ENCODE measurements around the gene NEK4.

DNA sequence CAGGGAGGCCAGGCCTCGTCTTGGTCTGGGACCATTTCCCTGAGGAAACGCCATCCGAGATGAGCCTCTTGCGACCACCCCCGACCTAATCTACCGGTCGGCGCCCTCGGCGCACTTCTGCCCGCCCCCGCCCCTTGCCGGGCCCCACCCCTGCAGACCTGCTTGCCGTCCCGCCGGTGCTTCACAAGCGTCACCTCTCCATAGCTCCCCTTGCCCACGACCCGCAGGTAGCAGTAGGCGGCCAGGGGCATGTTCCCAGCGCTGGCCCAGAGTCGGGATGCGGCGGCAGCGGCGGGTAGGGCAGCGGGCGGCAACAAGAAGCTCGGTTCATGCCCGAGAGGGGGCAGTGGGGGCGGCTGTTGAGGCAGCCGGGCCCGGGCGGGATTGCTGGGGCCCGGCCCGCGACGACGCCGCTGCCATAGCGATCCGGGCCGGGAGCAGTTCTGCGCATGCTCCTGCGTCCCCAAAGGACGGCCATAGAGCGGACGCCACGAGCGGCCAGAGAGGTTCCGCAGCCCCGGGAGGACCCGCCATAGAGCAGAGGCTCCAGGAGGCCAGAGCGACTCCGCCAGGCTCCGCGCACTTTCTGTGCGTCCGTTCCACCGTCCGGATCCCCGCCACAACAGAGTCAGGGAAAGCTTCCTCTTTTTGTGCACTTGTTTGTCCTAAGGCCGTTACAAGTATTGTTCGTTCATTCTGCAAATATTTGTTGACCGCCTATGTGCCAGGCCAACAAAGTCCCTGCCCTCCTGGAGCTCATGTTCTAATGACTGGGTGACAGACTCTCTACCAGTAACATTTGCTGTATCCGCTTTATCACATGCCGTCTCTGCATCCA lies at the start of gene NEK4:
- TF ChIP-seq, protein P1, sequence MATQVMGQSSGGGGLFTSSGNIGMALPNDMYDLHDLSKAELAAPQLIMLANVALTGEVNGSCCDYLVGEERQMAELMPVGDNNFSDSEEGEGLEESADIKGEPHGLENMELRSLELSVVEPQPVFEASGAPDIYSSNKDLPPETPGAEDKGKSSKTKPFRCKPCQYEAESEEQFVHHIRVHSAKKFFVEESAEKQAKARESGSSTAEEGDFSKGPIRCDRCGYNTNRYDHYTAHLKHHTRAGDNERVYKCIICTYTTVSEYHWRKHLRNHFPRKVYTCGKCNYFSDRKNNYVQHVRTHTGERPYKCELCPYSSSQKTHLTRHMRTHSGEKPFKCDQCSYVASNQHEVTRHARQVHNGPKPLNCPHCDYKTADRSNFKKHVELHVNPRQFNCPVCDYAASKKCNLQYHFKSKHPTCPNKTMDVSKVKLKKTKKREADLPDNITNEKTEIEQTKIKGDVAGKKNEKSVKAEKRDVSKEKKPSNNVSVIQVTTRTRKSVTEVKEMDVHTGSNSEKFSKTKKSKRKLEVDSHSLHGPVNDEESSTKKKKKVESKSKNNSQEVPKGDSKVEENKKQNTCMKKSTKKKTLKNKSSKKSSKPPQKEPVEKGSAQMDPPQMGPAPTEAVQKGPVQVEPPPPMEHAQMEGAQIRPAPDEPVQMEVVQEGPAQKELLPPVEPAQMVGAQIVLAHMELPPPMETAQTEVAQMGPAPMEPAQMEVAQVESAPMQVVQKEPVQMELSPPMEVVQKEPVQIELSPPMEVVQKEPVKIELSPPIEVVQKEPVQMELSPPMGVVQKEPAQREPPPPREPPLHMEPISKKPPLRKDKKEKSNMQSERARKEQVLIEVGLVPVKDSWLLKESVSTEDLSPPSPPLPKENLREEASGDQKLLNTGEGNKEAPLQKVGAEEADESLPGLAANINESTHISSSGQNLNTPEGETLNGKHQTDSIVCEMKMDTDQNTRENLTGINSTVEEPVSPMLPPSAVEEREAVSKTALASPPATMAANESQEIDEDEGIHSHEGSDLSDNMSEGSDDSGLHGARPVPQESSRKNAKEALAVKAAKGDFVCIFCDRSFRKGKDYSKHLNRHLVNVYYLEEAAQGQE (IDR thresholded peaks at IDR 0.05; ENCODE audit: low read depth, low read length) = 0 out of 2 replicates have a peak, but pooled peaks have one; percentile 10
- TF ChIP-seq TCF12 (IDR thresholded peaks at IDR 0.05; ENCODE audit: low read depth, low read length) (peak; percentile 43; the same call in 1 of the 2 replicates), CHD4 (IDR thresholded peaks at IDR 0.05) (no peak), SMARCA5 (IDR thresholded peaks at IDR 0.05) (peak; percentile 68), MAX (IDR thresholded peaks at IDR 0.05; ENCODE audit: low read depth, low read length) (no peak), RAD21 (IDR thresholded peaks at IDR 0.05; ENCODE audit: insufficient read depth, low read depth, low read length) (no peak), CTCF (IDR thresholded peaks at IDR 0.05 in 2 of 3, conservative IDR thresholded peaks at IDR 0.05 in 1 of 3; ENCODE audit: control insufficient read depth in 2 of 3, extremely low read depth in 1 of 3, insufficient read depth in 1 of 3, low read depth in 3 of 3, low read length in 3 of 3) (no peak), POLR2AphosphoS5 (IDR thresholded peaks at IDR 0.05; ENCODE audit: low read length) (peak; percentile 98), EP300 (IDR thresholded peaks at IDR 0.05; ENCODE audit: borderline replicate concordance in 1 of 2, control insufficient read depth in 1 of 2, low read depth in 2 of 2, low read length in 2 of 2) (0 out of 4 replicates have a peak, but pooled peaks of 1 of the 2 experiments have one; percentile 8), EZH2 (IDR thresholded peaks at IDR 0.05; ENCODE audit: borderline replicate concordance, control insufficient read depth, low read depth, low read length) (no peak)
- TF ChIP-seq, protein P2, sequence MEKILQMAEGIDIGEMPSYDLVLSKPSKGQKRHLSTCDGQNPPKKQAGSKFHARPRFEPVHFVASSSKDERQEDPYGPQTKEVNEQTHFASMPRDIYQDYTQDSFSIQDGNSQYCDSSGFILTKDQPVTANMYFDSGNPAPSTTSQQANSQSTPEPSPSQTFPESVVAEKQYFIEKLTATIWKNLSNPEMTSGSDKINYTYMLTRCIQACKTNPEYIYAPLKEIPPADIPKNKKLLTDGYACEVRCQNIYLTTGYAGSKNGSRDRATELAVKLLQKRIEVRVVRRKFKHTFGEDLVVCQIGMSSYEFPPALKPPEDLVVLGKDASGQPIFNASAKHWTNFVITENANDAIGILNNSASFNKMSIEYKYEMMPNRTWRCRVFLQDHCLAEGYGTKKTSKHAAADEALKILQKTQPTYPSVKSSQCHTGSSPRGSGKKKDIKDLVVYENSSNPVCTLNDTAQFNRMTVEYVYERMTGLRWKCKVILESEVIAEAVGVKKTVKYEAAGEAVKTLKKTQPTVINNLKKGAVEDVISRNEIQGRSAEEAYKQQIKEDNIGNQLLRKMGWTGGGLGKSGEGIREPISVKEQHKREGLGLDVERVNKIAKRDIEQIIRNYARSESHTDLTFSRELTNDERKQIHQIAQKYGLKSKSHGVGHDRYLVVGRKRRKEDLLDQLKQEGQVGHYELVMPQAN (conservative IDR thresholded peaks at IDR 0.05) = peak; percentile 98
- TF ChIP-seq, protein P3, sequence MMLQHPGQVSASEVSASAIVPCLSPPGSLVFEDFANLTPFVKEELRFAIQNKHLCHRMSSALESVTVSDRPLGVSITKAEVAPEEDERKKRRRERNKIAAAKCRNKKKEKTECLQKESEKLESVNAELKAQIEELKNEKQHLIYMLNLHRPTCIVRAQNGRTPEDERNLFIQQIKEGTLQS (IDR thresholded peaks at IDR 0.05; ENCODE audit: borderline replicate concordance, extremely low read depth, low read depth, low read length) = no peak
- TF ChIP-seq, protein P4, sequence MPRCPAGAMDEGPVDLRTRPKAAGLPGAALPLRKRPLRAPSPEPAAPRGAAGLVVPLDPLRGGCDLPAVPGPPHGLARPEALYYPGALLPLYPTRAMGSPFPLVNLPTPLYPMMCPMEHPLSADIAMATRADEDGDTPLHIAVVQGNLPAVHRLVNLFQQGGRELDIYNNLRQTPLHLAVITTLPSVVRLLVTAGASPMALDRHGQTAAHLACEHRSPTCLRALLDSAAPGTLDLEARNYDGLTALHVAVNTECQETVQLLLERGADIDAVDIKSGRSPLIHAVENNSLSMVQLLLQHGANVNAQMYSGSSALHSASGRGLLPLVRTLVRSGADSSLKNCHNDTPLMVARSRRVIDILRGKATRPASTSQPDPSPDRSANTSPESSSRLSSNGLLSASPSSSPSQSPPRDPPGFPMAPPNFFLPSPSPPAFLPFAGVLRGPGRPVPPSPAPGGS (IDR thresholded peaks at IDR 0.05; ENCODE audit: borderline replicate concordance, insufficient read depth, low read depth, low read length, poor library complexity, severe bottlenecking) = no peak

Data from GM12878 (cell line).